Activated T-cell treated with anti-CD3 and anti-CD28 coated beads, Interleukin-2, amount 50 U/mL, for 1 hour (primary cell): ENCODE data around the gene SNRPD3.

ENCODE experiments used
- DNase-seq: peaks from one replicate; pipeline ENCODE4 v3.0.0-alpha.2; 2020

SNRPD3 gene

GRCh38 chr22:24576778-24577177 is 21.0 kb downstream of the SNRPD3 start:
- DNase-seq, result no peak

GRCh38 chr22:24578355-24579257 is 22.8 kb downstream of the SNRPD3 start:
- no peak for DNase-seq

GRCh38 chr22:24579258-24579601 is 23.4 kb downstream of the SNRPD3 start:
- DNase-seq, result no peak

- DNase-seq, result no peak
These were observed 24.5 kb downstream of the SNRPD3 start for GRCh38 chr22:24580276-24580675.

- DNase-seq, result no peak
These were observed 26.4 kb downstream of the SNRPD3 start for GRCh38 chr22:24582056-24582814.

GRCh38 chr22:24583221-24584165 is 27.7 kb downstream of the SNRPD3 start:
- no peak for DNase-seq

GRCh38 chr22:24584166-24584790 is 28.5 kb downstream of the SNRPD3 start:
- no peak for DNase-seq

- DNase-seq, result no peak
These were observed 29.1 kb downstream of the SNRPD3 start for GRCh38 chr22:24584871-24585411.

- DNase-seq, result no peak
These were observed 29.7 kb downstream of the SNRPD3 start for GRCh38 chr22:24585461-24585860.

- DNase-seq, result no peak
These were observed 30.2 kb downstream of the SNRPD3 start for GRCh38 chr22:24585927-24586546.

- DNase-seq, result no peak
These were observed 31.5 kb downstream of the SNRPD3 start for GRCh38 chr22:24587251-24587650.

GRCh38 chr22:24587948-24588347 is 32.1 kb downstream of the SNRPD3 start:
- DNase-seq, result no peak

- no peak for DNase-seq
These were observed 32.6 kb downstream of the SNRPD3 start for GRCh38 chr22:24588381-24588756.

- DNase-seq, result no peak
These were observed 33.1 kb downstream of the SNRPD3 start for GRCh38 chr22:24588757-24589481.

- DNase-seq, result no peak
These were observed 33.8 kb downstream of the SNRPD3 start for GRCh38 chr22:24589518-24590030.

GRCh38 chr22:24590596-24591173 is 34.9 kb downstream of the SNRPD3 start:
- no peak for DNase-seq

- no peak for DNase-seq
These were observed 35.6 kb downstream of the SNRPD3 start for GRCh38 chr22:24591286-24591830.

- DNase-seq, result no peak
These were observed 36.5 kb downstream of the SNRPD3 start for GRCh38 chr22:24592058-24592850.

- DNase-seq, result no peak
These were observed 37.2 kb downstream of the SNRPD3 start, which contains the start of gene LRRC75B for GRCh38 chr22:24592851-24593558. Gene LRRC75B, minus strand, starts transcription at chr22:24593073. Its CDS starts 34 bp downstream, at chr22:24593039.
